CD4-positive, alpha-beta T cell treated with Interleukin-4 for 1 hour (primary cell): ENCODE measurements around the gene SFXN2.
"Not testable (repeated sequence)": the region's sequence is repeated elsewhere in the genome, so short reads cannot be mapped to it uniquely, and the experiment has no call there.

ENCODE experiments used
- DNase-seq, 2 donors: peaks; one replicate each; pipeline ENCODE4 v3.0.0-alpha.2; 2020 to 2022

SFXN2 gene

DNA sequence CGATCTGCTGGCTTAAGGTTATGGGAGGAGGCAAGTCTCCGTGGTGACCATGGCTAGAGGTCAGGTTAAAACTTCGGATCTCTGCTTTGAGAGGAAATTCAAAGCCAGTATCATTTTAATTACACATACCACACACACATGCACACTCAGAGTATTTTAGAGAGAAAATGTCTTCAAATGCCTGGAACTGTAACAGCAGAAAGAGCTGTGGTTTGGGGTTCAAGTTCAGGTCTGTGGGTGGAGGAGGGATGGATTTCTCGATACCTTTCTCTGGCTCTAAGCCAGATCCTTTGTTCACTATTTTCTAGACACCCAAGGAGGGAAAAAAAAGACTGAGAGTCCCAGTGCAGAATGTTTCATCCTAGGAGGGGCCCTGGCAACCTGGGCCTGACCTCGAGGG is 32.7 kb upstream of the SFXN2 start:
- DNase-seq: no peak

DNA sequence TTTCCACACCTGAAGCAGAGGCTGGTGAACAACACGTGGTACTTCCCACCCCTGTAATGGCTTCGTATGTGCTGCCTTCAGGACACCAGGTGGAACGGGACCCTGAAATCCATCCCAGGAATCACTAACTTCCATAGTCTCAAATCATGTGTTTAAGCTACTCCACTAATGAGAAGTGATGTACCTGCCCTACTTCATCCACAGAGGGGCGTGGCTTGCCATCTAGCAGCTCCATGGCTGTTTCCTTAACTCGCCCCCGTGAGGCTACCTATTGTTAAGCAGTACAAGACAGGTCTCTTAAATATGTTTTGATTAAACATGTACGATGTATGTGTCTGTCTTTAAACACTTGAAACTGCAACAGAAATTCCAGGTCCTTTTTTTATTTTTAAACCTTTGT is 32.0 kb upstream of the SFXN2 start:
- peak in 1 of 2 donors; percentile 22 for DNase-seq

DNA sequence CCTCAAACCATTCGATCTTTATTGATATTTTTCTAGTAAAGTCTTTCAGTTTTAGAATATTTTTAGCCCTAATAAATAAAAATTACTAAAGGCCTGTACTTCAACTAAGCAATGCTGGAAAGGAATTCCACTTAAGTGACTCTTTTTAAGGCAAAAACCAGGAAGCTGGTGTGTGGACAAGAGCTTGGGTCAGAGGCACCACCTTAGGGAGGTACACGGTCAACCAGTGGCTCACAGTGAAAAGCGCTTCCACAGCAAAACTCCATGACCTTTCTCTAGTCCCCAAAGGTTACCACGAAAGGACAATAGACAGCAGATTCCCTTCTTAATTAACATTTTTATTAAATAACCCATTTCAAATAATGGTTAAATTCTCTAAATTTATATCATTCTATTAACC is 31.5 kb upstream of the SFXN2 start:
- DNase-seq: no peak

DNA sequence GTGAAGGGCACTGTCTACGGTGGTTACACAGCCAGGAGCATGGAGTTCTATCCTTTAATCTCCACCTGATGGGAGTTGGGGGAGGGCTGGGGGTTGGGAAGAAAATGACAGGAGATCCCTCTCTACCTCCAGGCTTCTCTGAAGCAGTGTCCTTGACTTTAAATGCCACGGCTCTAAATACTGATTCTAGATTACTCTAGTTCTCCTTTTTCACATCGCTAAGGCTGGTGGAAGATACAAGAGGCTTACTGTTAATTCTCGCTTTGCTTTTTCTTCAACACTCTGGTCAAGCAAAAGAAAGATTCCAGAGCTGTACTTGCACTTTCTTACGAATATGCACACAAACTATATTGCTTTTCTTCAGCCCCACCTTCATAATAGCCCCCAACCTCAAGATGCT is 30.7 kb upstream of the SFXN2 start:
- DNase-seq: no peak

DNA sequence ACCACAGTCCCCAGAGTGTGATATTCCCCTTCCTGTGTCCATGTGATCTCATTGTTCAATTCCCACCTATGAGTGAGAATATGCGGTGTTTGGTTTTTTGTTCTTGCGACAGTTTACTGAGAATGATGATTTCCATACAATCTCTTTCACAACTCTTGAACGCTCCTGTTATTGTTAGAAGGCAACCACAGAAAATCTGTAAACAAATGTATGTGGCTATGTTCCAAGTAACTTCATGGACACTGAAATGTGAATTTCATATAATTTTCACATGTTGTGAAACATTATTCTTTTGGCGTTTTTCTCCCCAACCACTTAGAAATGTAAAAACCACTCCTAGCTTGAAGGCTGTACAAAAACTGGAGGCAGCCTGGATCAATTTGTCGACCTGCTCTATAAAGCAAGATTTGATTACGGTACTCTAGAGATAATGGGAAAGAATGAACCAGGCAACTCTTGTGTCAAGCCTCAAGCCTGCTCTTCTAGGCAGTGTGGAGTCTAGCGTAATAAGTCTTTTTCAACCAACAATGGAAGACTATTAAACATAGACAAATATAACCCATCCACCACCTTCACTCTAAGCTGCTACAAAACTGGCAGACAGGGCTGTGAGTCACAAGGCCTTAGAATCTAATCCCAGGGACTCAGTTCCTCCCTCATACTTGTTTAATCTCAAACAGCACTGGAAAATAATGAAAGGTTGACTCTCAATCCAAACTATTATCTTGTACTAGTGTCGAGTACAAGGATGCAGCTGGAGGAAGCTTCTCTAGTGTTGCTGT is 23.0 kb upstream of the SFXN2 start:
- no peak for DNase-seq

DNA sequence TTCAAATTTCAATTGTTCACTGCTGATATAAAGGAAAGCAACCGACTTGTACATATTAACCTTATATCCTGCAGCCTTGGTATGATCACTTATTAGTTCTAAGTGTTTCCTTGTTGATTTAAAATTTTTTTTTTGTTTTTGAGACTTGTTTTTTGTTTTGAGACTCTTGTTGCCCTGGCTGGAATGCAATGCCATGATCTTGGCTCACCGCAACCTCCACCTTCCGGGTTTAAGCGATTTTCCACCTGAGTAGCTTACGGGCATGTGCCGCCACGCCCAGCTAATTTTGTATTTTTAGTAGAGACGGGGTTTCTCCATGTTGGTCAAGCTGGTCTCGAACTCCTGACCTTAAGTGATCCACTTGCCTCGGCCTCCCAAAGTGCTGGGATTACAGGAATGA is 19.0 kb upstream of the SFXN2 start:
- DNase-seq: not testable (repeated sequence)

DNA sequence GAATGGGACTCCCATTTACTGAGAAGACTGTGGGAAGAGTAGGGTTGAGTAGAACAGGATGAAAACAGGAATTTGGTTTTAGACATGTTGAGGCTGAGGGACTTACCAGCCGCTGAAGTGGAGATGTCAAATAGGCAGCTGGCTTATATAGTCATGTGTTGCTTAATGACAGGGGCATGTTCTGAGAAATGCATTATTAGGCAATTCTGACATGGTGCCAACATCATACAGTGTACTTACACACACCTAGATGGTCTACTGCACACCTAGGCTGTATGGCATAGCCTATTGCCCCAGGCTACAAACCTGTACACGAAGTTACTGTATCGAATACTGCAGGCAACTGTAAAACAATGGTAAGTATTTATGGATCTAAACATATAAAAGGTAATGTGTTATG is 17.7 kb upstream of the SFXN2 start:
- DNase-seq: no peak

DNA sequence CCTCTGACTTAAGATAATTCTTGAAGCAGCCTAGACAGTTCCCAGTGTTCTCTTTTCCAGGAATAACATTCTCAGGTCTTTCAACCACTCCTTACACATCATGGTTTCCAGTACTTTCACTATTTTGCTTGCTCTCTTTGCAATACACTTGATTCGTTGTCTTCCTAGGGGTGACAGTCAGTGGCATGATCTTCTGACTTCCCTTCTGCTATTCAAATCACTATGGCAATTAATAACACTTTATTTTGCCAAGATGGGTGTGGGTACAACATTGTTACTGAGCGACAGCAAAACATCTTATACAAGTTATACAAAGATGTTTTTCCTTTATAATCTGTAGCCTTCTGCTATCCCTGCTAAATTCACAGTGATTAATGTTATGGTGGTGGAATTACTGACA is 15.5 kb upstream of the SFXN2 start:
- no peak for DNase-seq

DNA sequence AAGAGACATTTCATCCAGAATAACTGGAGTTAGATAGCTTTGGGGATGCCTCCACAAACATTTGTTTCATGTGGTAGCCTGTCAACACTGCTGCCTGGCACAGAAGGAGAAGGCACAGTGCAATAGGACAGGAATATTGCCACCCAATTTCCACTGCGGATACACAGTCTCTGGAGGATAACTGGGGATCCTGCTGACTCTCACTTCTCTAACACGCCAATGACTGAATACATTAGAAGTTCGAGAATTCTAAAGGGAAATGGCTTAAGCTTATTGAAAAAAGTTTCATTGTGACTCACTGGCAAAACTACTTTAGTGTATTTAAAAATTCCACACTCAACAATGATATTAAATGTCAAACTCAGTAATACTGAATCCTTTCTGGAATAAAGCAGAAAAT is 13.2 kb upstream of the SFXN2 start:
- no peak for DNase-seq

DNA sequence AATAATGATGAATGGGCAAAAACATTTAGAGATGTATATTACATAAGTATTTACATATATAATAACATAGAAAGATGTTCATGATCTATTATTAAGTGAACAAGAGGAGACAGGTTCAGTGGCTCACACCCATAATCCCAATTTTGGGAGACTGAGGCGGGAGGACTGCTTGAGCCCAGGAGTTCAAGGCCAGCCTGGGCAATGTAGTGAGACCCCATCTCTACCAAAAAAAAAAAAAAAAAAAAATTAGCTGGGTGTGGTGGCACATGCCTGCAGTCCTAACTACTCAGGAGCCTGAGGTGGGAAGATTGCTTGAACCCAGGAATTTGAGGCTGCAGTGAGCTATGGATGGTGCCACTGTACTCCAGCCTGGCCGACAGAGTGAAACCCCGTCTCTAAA is 12.6 kb upstream of the SFXN2 start:
- no peak for DNase-seq

DNA sequence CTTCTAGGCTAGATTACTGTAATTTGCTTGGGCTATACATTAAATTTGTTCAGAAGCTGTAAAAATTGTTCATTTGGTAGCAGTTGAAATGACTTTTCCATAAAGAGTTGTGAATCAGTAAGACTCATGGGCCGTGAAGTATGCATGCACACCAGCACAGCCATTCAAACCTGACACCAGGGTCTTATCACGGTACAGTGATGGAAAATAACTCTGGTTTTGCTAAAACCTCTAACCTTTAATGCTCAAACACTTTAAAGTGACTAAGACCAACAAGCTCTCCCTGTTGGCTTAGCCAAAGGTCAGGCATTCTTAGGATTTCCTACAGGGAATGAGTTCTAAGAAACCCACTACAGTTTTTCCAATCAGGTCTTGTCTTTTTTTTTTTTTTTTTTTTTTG is 11.7 kb upstream of the SFXN2 start:
- DNase-seq: no peak

DNA sequence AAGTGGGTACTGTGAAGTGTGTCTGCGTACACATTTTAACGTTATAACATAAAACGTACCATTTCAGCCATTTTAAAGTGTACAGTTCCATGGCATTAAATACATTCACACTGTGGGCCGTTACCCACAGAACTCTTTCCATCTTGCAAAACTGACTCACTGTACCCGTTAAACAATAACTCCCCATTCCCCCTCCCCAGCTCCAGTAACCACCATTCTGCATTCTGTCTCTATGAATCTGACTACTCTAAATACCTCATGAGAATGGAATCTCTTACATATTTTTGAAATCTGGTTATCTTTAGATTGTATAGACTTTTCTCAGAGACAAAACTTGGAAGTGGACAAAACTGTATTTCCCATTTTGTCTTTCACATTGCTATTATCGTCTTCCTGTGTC is 9.5 kb upstream of the SFXN2 start:
- no peak for DNase-seq

DNA sequence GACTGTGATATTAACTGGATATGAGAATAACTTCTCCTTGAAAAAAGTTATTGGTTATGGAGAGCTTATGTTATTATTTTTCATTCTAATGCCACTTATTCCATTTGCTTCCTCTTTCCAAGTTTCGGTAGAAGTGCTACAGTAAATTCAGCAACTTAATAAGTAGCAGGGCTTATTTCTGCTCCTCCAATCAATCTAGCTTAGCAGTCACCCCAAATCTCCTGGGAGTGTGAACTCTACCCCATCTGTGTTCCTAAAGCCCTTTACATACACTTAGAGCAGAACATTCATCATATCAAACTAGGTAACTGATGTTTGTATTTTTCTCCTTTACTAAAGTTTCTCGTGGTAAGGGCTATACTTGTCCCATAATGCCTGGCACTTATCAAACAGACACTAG is 8.9 kb upstream of the SFXN2 start:
- no peak for DNase-seq

DNA sequence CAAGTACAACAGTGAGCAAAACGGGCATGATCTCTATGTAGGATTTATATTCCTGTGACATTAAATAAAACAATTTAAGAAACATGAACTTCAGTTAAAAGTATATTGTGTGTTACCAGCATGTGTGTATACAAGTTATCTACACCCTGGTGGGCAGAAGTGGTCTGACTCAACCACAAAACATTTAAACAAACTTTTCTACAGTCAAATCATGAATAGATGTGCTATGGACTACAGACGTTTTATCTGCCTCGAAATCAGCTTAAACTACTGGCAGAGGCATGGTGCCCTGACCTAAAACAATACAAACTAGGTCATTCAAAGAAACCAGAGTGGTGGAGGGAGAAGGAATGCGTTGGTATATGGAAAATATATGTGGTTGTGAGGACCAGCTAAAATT is 3.8 kb upstream of the SFXN2 start:
- DNase-seq: peak in 1 of 2 donors; percentile 26

DNA sequence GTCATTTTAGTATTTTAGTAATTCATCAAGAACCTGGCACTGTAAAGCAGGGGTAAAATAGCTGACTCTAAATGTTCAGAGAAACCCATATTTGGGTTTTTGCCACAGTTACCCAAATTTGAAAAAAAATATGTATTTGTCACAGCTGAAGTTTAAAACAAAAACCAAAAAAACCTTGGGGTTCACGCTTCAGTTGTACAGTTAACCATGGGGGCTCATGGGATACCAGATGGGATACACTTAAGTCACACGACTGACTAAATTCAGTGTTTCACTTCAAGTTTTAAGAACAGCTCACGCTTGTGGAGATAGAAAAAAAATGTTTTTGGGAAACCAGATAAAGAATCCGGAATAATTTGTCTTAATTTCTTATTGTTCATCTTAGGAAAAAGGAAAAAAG is 2.3 kb upstream of the SFXN2 start:
- no peak for DNase-seq

DNA sequence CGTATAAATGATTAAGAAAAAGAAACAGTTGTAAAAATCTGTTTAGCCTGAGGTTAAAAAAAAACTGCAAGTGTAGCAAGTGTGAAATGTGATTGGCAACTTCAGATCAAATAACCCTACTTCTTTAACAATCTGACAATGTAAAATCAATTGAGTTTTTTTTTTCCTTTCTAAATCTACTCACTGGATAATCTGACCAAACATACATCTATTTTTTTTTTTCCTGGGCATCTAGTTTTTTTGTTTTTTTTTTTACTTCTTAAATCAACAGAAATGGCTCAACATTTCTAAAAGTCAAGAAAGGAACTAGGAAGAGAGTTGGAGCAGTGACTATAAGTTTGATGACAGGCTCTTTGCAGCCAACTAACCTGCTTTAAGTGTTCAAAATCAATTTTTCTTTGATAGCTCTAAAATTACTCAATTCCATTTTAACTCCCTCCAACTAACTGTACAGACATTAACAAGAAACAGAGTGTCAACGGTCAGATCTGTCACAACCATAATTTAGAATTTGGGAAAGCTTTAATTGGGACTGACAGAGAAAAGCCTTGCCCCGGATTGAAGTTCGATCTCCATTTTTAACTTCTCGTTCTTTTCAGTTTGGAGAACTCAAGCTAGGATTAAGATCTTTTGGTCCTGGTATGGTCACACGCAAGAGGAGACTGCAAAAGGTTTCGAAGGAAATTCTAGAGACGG is 1.4 kb upstream of the SFXN2 start:
- no peak for DNase-seq

DNA sequence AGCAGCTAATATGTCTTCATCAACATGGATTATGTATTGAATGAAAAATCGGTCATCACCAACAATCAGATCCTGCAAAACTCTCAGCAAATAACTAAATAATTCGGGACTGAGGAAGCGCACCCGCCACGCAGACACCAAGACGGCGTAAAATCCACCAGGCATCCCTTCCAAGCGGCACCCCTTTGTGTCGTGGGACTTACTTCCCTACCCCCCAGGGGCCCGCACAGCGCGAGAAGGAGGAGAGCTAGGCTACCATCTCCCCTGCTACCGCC is 960 bp upstream of the SFXN2 start:
- DNase-seq: no peak

DNA sequence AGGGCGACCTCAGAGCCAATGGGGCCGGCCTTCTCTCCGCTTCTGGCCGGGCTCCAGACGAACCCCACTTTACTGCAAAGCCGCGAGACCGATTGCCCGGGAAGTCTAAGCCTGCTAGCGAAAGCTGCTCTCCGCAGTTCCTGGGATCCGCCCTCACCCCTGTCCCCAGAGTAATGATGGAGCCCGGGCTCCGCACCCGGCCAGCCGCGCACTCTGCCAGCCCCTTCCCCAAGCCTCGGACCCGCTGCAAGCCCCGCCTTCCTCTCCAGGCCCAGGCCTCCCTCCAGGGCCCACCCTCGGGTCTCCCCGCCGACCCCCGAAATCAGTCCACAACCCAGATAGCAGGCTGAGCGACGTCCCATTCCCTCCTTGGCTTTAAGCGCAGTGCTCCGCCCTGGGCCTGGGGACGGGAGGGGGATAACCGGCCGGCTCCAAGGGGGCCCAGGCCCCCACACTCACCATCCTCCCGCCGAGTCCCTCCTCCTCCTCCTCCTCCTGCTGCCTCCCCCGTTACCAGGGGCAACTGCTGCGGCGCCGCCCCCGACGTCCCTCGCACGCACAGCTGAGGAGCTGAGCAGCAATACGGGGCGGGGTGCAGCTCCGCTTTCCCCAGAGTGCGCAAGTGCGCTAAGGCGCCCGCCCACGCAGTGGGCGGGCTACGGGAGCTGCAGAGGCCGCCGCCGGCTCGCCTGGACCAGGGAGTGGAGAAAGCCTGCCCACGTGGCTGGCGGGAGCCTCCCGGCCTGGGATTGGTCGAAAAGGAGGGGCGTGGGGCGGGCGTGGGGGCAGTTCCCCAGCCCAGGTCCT is 419 bp upstream of the SFXN2 start, which contains the start of gene ARL3:
Gene ARL3 (minus strand): TSS at position 584 of the 807 bp plus-strand sequence. CDS start 122 bp downstream, at position 462.
- DNase-seq: peak; percentile 96

DNA sequence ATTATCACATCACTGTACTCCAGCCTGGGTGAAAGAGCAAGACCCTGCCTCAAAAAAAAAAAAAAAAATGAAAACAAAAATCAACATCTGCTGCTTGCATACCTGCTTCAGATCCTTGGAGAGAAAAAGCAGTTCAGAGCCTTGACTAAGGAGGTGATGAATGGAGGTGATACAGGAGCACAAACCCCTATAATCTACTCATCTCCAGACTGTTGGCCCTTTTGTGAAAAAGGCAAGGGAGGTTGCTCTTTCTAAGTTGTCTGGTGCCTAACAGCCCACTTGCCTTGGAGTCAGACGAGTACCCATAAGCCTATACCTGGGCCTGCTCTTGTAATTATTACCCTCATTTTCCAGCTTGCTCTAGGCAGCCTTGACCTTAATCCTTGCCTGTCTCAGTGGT is 1.4 kb downstream of the SFXN2 start:
- no peak for DNase-seq

DNA sequence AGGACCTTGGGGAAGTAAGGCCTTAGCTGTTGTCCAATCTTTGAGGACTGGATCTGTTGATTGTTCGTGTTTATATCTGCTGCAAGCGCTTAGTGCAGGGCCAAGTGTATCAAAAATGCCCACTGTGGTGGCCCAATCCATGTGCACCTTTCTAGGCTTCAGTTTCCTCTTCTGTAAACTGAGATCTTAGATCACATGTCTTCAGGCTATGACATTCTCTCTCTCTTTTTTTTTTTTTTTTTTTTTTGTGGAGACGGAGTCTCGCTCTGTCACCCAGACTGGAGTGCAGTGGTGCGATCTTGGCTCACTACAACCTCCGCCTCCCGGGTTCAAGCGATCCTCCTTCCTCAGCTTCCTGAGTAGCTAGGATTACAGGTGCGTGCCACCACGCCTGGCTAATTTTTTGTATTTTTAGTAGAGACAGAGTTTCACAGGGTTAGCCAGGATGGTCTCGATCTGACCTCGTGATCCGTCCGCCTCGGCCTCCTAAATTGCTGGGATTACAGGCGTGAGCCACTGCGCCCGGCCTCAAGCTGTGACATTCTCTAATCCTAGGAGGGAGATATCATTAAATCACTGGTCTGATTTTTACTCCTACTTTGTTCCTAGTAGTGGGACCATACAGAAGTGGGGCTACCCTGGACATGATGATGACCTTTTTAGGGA is 2.6 kb downstream of the SFXN2 start:
- not testable (repeated sequence) for DNase-seq

DNA sequence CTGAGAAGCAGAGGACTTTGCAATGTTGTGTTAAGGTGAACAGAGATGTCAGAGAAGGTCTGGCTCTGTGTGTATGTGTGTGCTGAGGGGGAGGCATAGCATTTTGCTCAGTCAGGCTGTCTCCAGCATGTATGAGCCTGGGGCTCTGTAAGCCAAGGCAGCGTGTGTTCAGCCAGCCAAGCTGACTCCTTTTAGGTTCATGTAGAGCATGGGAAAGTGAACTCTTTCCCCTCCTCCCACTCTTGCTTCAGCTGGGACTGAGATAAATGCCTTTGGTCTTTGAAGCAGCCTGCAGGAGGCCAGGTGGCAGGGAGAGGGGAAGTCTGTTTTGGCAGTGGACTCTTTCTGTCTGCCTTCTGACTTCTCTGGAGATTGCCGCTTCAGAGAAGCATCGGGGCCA is 3.8 kb downstream of the SFXN2 start:
- DNase-seq: no peak

DNA sequence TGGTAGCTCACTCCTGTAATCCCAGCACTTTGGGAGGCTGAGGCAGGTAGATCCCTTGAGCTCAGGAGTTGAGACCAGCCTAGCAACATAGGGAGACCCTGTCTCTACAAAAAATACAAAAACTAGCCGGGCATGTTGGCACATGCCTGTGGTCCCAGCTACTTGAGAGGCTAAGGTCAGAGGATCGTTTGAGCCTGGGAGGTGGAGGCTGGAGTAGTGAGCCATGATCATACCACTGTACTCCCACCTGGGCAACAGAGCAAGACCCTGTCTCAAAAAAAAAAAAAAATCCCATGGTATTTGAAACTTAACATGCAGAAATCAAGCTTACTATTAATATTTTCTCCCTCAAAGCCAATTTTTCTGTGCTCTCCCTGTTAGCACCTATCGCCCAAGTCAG is 5.9 kb downstream of the SFXN2 start:
- DNase-seq: no peak

DNA sequence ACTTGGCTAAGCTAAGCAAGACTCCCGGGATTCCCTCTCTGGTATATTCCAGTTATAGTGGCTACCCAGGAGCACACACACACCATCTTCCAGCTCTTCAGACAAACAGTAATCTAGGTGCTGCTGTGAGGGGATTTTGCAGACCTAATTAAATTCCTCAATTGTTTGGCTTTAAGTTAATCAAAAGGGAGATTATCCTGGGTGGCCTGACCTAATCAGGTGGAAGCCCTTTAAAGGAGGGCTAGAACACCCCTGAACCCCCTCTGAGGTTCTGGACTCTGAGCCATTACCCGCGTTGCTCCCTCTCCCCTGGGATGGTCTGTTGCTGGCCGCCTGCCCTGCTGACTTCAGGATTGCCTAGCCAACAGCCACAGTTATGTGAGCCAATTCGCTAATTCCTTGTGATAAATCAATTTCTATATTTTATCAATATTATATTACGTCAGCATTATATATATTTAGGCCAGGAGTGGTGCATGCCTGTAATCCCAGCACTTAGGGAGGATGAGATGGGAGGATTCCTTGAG is 6.4 kb downstream of the SFXN2 start:
- DNase-seq: no peak
